Nephron progenitor cell (in vitro differentiated cells): ENCODE measurements around the gene PIAS1.

Source experiments
- DNase-seq: peaks from one replicate; pipeline ENCODE4 v3.0.0; 2021
- H3K27ac Mint-ChIP-seq: 2 replicates; pipeline ENCODE4 v1.8.0; 2021; ENCODE audit warnings: mild to moderate bottlenecking, moderate library complexity, mixed read lengths
- H3K27me3 Mint-ChIP-seq: 2 replicates; pipeline ENCODE4 v1.8.0; 2021; ENCODE audit warnings: mild to moderate bottlenecking, low read depth, mixed read lengths; ENCODE audit not compliant: poor library complexity
- H3K36me3 Mint-ChIP-seq: 2 replicates; pipeline ENCODE4 v1.8.0; 2021; ENCODE audit warnings: low read depth, mixed read lengths
- H3K4me1 Mint-ChIP-seq: 2 replicates; pipeline ENCODE4 v1.8.0; 2021; ENCODE audit warnings: mixed read lengths
- H3K4me3 Mint-ChIP-seq: 2 replicates; pipeline ENCODE4 v1.8.0; 2021; ENCODE audit warnings: mild to moderate bottlenecking, moderate library complexity, mixed read lengths
- H3K9me3 Mint-ChIP-seq: 2 replicates; pipeline ENCODE4 v1.8.0; 2021; ENCODE audit warnings: mild to moderate bottlenecking, moderate library complexity, mixed read lengths
- TF ChIP-seq, protein P1 (sequence below): fragments of 200-600 bp; sonication (generic); IDR thresholded peaks from 2 replicates; pipeline ENCODE4 v1.5.0; 2021; ENCODE audit warnings: antibody characterized with exemption

The PIAS1 gene

DNA sequence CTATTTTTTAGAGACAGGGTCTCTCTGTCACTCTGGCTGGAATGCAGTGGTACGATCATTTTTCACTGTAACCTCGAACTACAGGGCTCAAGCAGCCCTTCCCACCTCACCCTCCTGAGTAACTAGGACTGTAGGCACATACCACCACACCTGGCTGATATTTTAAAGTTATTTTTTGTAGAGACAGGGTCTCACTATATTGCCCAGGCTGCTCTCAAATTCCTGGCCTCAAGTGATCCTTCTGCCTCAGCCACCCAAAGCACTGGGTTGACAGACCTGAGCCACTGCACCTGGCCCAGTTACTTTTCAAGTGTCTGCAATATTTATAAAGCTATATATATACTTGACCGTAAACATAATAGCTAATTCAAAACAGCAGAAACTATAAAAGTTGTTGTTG lies 75.0 kb downstream of the PIAS1 start:
- Mint-ChIP-seq H3K4me1 (peaks cover 6% of the 10 kb centered on the region), H3K27me3 (no peaks in the 10 kb centered on the region), H3K9me3 (no peaks in the 10 kb centered on the region), H3K4me3 (no peak overlapping the region), H3K36me3 (peaks cover 31% of the 10 kb centered on the region), H3K27ac (no peak overlapping the region)
- TF ChIP-seq, protein P1, sequence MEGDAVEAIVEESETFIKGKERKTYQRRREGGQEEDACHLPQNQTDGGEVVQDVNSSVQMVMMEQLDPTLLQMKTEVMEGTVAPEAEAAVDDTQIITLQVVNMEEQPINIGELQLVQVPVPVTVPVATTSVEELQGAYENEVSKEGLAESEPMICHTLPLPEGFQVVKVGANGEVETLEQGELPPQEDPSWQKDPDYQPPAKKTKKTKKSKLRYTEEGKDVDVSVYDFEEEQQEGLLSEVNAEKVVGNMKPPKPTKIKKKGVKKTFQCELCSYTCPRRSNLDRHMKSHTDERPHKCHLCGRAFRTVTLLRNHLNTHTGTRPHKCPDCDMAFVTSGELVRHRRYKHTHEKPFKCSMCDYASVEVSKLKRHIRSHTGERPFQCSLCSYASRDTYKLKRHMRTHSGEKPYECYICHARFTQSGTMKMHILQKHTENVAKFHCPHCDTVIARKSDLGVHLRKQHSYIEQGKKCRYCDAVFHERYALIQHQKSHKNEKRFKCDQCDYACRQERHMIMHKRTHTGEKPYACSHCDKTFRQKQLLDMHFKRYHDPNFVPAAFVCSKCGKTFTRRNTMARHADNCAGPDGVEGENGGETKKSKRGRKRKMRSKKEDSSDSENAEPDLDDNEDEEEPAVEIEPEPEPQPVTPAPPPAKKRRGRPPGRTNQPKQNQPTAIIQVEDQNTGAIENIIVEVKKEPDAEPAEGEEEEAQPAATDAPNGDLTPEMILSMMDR = no peak
- DNase-seq = no peak

DNA sequence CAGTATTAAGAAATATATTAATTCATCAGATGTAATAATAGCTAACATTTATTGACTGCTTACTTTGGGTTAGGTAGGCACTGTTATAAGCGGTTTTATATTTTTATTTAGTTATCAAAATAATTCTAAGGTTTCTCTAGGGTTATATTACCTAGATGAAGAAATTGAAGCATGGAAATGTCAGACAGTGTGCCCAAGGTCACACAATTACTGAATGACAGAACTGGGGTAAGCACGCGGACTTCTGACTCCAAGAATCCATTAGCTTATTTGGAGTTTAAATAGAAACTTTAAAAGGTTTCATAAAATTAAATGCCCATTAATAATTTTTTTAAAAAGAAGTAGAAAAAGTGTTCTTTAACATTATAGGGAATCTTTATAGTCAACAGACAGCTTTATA lies 76.7 kb downstream of the PIAS1 start:
- Mint-ChIP-seq H3K4me3 (no peak overlapping the region), H3K9me3 (no peaks in the 10 kb centered on the region), H3K4me1 (peaks cover 6% of the 10 kb centered on the region), H3K36me3 (peaks cover 14% of the 10 kb centered on the region), H3K27me3 (no peaks in the 10 kb centered on the region), H3K27ac (no peak overlapping the region)
- no peak for DNase-seq
- TF ChIP-seq, protein P1 = no peak

DNA sequence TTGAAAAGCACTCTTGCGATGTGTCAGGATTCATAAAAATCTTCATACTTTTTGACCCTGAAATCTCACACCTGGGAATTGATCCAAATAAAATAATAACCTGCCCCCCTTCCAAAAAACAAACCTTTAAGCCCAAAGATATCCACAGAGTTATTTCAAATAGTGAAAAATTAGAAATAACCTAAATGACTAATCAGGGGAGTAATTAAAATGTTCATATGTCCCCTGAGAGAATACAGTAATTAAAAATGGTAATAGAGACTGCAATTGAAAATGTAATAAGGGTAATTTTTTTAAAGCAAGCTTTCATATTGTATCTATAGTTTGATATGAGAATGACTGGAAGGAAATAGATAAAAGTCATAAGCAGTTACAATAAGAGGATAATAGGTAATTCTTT lies 83.0 kb downstream of the PIAS1 start:
- no peak overlapping the region for H3K27ac Mint-ChIP-seq
- no peaks in the 10 kb centered on the region for H3K4me1 Mint-ChIP-seq
- H3K9me3 Mint-ChIP-seq = no peaks in the 10 kb centered on the region
- no peaks in the 10 kb centered on the region for H3K27me3 Mint-ChIP-seq
- DNase-seq = no peak
- H3K4me3 Mint-ChIP-seq = no peak overlapping the region
- TF ChIP-seq, protein P1 = no peak
- peaks cover 15% of the 10 kb centered on the region for H3K36me3 Mint-ChIP-seq

DNA sequence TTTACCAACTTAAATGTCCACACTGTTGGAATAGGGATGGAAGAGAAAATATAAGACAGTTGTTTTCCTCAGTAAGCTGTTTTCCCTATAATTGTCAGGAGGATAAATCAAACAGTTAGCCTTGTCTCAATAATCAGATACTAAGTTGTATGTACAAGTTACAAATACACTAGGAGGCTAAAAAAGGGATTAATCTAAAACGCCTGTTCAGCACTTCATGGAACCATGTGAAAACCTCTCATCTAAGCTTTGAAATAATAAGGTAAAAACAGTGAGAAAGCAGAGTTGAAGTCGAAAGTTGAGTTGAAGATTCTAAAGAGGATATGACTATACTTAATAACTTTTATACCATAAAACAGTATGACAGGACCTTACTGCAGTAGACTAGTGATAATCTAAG lies 89.0 kb downstream of the PIAS1 start:
- Mint-ChIP-seq H3K4me1 (peaks cover 3% of the 10 kb centered on the region), H3K27ac (no peak overlapping the region), H3K36me3 (peaks cover 29% of the 10 kb centered on the region), H3K27me3 (no peaks in the 10 kb centered on the region), H3K9me3 (no peaks in the 10 kb centered on the region), H3K4me3 (no peak overlapping the region)
- TF ChIP-seq, protein P1 = no peak
- DNase-seq = no peak

DNA sequence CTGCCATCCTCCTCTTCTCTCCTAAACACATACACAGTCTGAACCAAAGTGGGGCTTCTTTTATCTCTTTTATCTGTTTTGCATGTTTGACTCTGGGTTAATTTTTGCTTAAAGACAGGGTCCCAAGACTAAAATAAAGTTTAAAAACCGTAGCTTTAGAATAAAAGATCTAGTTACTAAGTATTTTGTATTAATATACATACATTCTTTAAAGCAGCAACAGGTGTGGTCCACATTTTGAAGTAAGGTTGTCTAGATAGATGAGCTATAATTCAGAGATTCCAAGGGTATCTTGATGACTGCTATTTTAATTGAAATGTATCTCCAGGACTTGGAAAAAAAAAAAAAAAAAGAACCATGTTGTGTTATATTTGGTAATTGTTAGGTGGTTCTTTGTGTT lies 89.7 kb downstream of the PIAS1 start:
- TF ChIP-seq, protein P1 = no peak
- Mint-ChIP-seq H3K4me3 (no peak overlapping the region), H3K36me3 (peaks cover 28% of the 10 kb centered on the region), H3K27ac (no peak overlapping the region), H3K4me1 (peaks cover 6% of the 10 kb centered on the region), H3K9me3 (no peaks in the 10 kb centered on the region), H3K27me3 (no peaks in the 10 kb centered on the region)
- no peak for DNase-seq

DNA sequence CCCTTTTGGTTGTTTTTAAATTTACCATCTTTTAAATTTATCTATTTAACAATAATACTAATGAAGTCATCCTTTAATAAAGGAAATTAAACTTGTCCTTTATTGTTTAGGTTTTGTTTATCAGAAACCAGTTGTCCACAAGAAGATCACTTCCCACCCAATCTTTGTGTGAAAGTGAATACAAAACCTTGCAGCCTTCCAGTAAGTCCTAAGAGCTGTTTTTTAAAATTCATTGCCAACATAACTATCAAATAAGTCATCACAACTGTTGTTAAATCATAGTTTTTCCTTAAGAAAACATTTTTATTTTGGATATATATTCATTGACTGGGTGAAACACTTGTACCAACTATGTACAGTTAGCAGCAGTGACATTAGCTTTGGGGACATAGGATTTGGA lies 91.6 kb downstream of the PIAS1 start:
- Mint-ChIP-seq H3K27me3 (no peaks in the 10 kb centered on the region), H3K4me1 (peaks cover 9% of the 10 kb centered on the region), H3K9me3 (no peaks in the 10 kb centered on the region), H3K36me3 (peaks cover 29% of the 10 kb centered on the region), H3K27ac (no peak overlapping the region), H3K4me3 (no peak overlapping the region)
- DNase-seq = no peak
- TF ChIP-seq, protein P1 = no peak
